ENCODE measurements around the gene NPTX2. TPM values are rescaled to one million over a fixed set of nuclear protein-coding genes. Genes with fewer than 3 reads are reported as not detected.

The NPTX2 gene
- total RNA-seq, 1 experiment from 2014 or later = not detected

DNA sequence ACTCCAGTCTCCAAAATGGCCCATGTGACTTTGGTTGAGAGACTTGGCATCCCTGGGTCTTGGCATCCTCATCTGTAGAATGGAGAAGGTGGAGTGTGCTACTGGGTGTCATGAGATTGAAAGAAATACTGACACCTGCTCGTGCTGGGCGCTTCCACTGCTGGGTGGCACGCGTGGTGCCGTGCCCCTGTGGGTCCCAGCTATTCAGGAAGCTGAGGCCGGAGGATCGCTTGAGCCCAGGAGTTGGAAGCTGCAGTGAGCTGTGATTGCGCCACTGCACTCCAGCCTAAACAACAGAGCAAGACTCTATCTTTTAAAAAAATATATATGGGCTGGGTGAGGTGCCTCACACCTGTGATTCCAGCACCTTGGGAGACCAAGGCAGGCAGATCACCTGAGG is 53.1 kb downstream of the NPTX2 start:
- ChIA-PET POLR2A (ENCODE audit: unreplicated experiment) (no interaction called here), CTCF (no interaction called here)
- Histone ChIP-seq H3K9me2 (ENCODE audit: insufficient read depth) (no peaks in the 10 kb centered on the region), H3K4me1 (replicated peaks; ENCODE audit: insufficient read depth) (no peaks in the 10 kb centered on the region), H3K27me3 (ENCODE audit: insufficient read depth, low read depth) (peaks cover 54% of the 10 kb centered on the region), H3F3A (ENCODE audit: insufficient read depth, low read depth) (no peaks in the 10 kb centered on the region), H3K36me3 (ENCODE audit: low read depth) (no peaks in the 10 kb centered on the region), H3K4me3 (no peak overlapping the region), H4K20me1 (ENCODE audit: insufficient read depth) (no peaks in the 10 kb centered on the region), H3K79me2 (ENCODE audit: low read depth) (no peaks in the 10 kb centered on the region), H3K4me2 (no peak overlapping the region), H3K9me3 (ENCODE audit: insufficient read depth, low read depth) (no peaks in the 10 kb centered on the region), H2AFZ (no peak overlapping the region), H3K27ac (no peak overlapping the region)
- no peak for DNase-seq
- intact Hi-C loops (cut with micrococcal nuclease; ENCODE audit: unreplicated experiment) = no loop called here
- TF ChIP-seq CTCF (conservative IDR thresholded peaks at IDR 0.05) = no peak
- no peak for TF ChIP-seq EZH2 (IDR thresholded peaks at IDR 0.05; ENCODE audit: low read depth)
- BruUV-seq (replicated peaks) = no TSS peak

GRCh38 chr7:98671733-98672331 is 54.7 kb downstream of the NPTX2 start:
- DNase-seq = no peak
- no peak overlapping the region for H3K4me2 ChIP-seq
- no peaks in the 10 kb centered on the region for H3F3A ChIP-seq (ENCODE audit: insufficient read depth, low read depth)
- POLR2A ChIA-PET (ENCODE audit: unreplicated experiment) = no interaction called here
- H3K36me3 ChIP-seq (ENCODE audit: low read depth) = no peaks in the 10 kb centered on the region
- H3K79me2 ChIP-seq (ENCODE audit: low read depth) = no peaks in the 10 kb centered on the region
- no peaks in the 10 kb centered on the region for H3K4me1 ChIP-seq (replicated peaks; ENCODE audit: insufficient read depth)
- H3K4me3 ChIP-seq = no peak overlapping the region
- H3K9me2 ChIP-seq (ENCODE audit: insufficient read depth) = no peaks in the 10 kb centered on the region
- H3K9me3 ChIP-seq (ENCODE audit: insufficient read depth, low read depth) = no peaks in the 10 kb centered on the region
- H3K27ac ChIP-seq = no peak overlapping the region
- no peaks in the 10 kb centered on the region for H4K20me1 ChIP-seq (ENCODE audit: insufficient read depth)
- H2AFZ ChIP-seq = no peak overlapping the region
- intact Hi-C loops (cut with micrococcal nuclease; ENCODE audit: unreplicated experiment) = no loop called here
- TF ChIP-seq EZH2 (IDR thresholded peaks at IDR 0.05; ENCODE audit: low read depth) (no peak), CTCF (conservative IDR thresholded peaks at IDR 0.05) (no peak)
- H3K27me3 ChIP-seq (ENCODE audit: insufficient read depth, low read depth) = peaks cover 61% of the 10 kb centered on the region
- CTCF ChIA-PET = interaction anchor here (0.7 kb wide), 1 partner anchor 18 kb away, joined by 3 read pairs; no protein-coding TSS in a partner anchor
- BruUV-seq (replicated peaks) = no TSS peak

GRCh38 chr7:98674461-98674860 is 57.4 kb downstream of the NPTX2 start:
- Histone ChIP-seq H3K36me3 (ENCODE audit: low read depth) (no peaks in the 10 kb centered on the region), H3K4me3 (no peak overlapping the region), H3K4me1 (replicated peaks; ENCODE audit: insufficient read depth) (no peaks in the 10 kb centered on the region), H3K9me2 (ENCODE audit: insufficient read depth) (no peaks in the 10 kb centered on the region), H3K9me3 (ENCODE audit: insufficient read depth, low read depth) (no peaks in the 10 kb centered on the region), H4K20me1 (ENCODE audit: insufficient read depth) (no peaks in the 10 kb centered on the region), H3F3A (ENCODE audit: insufficient read depth, low read depth) (no peaks in the 10 kb centered on the region), H3K27ac (no peak overlapping the region), H3K4me2 (no peak overlapping the region), H2AFZ (no peak overlapping the region), H3K27me3 (ENCODE audit: insufficient read depth, low read depth) (peaks cover 64% of the 10 kb centered on the region), H3K79me2 (ENCODE audit: low read depth) (no peaks in the 10 kb centered on the region)
- DNase-seq = no peak
- CTCF ChIA-PET = no interaction called here
- TF ChIP-seq CTCF (conservative IDR thresholded peaks at IDR 0.05) = no peak
- no peak for TF ChIP-seq EZH2 (IDR thresholded peaks at IDR 0.05; ENCODE audit: low read depth)
- intact Hi-C loops (cut with micrococcal nuclease; ENCODE audit: unreplicated experiment) = no loop called here
- POLR2A ChIA-PET (ENCODE audit: unreplicated experiment) = no interaction called here
- BruUV-seq (replicated peaks) = no TSS peak
